Measurements from ENCODE around the gene PRRG3. TPM values are rescaled to one million over a fixed set of nuclear protein-coding genes. Genes with fewer than 3 reads are reported as not detected.
"Not testable (repeated sequence)": the region's sequence is repeated elsewhere in the genome, so short reads cannot be mapped to it uniquely, and the experiment has no call there.

PRRG3 gene
- total RNA-seq, 5 donors from 2014 or later (not counting 1 experiment from before 2014, with no cell fraction given) = not detected

DNA sequence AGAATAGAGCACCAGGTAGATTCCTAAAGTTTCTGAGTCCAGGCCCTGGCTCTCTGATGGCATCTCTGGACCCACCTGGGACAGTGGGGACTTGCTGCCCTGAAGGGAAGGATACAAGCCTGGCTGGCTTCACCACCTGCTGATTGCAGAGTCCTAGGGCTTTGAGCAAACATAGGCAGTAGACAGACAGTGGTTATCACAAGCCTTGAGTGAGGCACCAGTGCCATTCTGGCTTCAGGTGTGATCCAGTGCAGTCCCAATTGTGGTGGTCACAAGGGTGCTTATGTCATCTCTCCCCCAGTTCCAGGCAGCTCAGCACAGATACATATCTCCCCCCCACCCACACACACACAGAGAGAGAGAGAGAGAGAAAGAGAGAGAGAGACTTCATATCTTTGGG, 6.6 kb upstream of the PRRG3 start:
- ChIA-PET POLR2A (no interaction called here), CTCF (interaction anchor here in 1 of 2 donors (0.6 kb wide), 1 partner anchor 44 kb away, joined by 5 read pairs; no protein-coding TSS in a partner anchor)
- Mint-ChIP-seq H3K36me3 (no peaks in the 10 kb centered on the region), H3K9me3 (no peaks in the 10 kb centered on the region), H3K27me3 (peaks cover 0 to 9% of the 10 kb centered on the region in 2 donors), H3K4me1 (no peaks in the 10 kb centered on the region), H3K4me3 (no peak overlapping the region), H3K27ac (no peak overlapping the region)
- Histone ChIP-seq H3K27me3 (replicated peaks in 1 of 2; ENCODE audit: control insufficient read depth in 2 of 2, extremely low read depth in 1 of 2, insufficient read depth in 2 of 2, low read length in 1 of 2) (no peaks in the 10 kb centered on the region), H3K9me3 (no peaks in the 10 kb centered on the region), H3K4me1 (ENCODE audit: control insufficient read depth in 1 of 2, extremely low read depth in 1 of 2, insufficient read depth in 2 of 2, low read length in 2 of 2) (no peaks in the 10 kb centered on the region), H3K36me3 (ENCODE audit: control insufficient read depth in 2 of 2, extremely low read depth in 1 of 2, insufficient read depth in 1 of 2, low read length in 1 of 2) (no peaks in the 10 kb centered on the region), H3K27ac (ENCODE audit: low read length) (no peak overlapping the region), H3K4me3 (ENCODE audit: control insufficient read depth in 1 of 2, extremely low read depth in 1 of 2, low read length in 1 of 2) (no peak overlapping the region)
- no peak for ATAC-seq (replicated peaks in 1 of 4)
- DNase-seq = no peak

DNA sequence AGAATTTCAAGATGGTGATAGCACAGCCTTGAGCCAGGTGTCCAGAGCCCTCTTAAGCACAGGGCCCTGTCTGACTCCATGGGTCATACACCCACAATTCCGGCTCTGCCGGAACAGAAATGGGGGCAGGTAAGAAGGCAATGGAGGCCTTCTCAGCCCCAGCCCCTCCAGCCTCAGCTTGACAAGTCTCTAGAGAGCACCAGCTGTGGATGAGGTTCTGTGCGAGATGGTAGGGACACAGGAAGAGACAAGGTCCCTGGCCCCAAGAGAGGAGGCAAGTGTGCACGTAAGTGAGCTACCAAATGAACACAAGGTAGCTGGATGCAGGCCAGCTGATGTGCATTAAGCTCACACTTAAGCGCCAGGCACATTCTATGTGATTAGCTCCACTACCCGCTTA, 2.4 kb upstream of the PRRG3 start:
- Histone ChIP-seq H3K9me3 (no peaks in the 10 kb centered on the region), H3K27me3 (replicated peaks in 1 of 2; ENCODE audit: control insufficient read depth in 2 of 2, extremely low read depth in 1 of 2, insufficient read depth in 2 of 2, low read length in 1 of 2) (peaks cover 0 to 7% of the 10 kb centered on the region in 2 experiments), H3K4me1 (ENCODE audit: control insufficient read depth in 1 of 2, extremely low read depth in 1 of 2, insufficient read depth in 2 of 2, low read length in 2 of 2) (no peaks in the 10 kb centered on the region), H3K36me3 (ENCODE audit: control insufficient read depth in 2 of 2, extremely low read depth in 1 of 2, insufficient read depth in 1 of 2, low read length in 1 of 2) (no peaks in the 10 kb centered on the region), H3K27ac (ENCODE audit: low read length) (no peak overlapping the region), H3K4me3 (ENCODE audit: control insufficient read depth in 1 of 2, extremely low read depth in 1 of 2, low read length in 1 of 2) (no peak overlapping the region)
- ChIA-PET CTCF (no interaction called here), POLR2A (no interaction called here)
- WGBS (ENCODE audit: insufficient coverage) = 88% methylated on average over 4 of the region's 6 CpGs
- no peak for DNase-seq
- no peaks in the 10 kb centered on the region for H3K9me3 Mint-ChIP-seq
- no peak for ATAC-seq (replicated peaks in 1 of 4)
- H3K27me3 Mint-ChIP-seq = peaks cover 12 to 29% of the 10 kb centered on the region in 2 donors
- H3K4me1 Mint-ChIP-seq = no peaks in the 10 kb centered on the region
- no peak overlapping the region for H3K27ac Mint-ChIP-seq
- H3K36me3 Mint-ChIP-seq = no peaks in the 10 kb centered on the region
- H3K4me3 Mint-ChIP-seq = no peak overlapping the region

DNA sequence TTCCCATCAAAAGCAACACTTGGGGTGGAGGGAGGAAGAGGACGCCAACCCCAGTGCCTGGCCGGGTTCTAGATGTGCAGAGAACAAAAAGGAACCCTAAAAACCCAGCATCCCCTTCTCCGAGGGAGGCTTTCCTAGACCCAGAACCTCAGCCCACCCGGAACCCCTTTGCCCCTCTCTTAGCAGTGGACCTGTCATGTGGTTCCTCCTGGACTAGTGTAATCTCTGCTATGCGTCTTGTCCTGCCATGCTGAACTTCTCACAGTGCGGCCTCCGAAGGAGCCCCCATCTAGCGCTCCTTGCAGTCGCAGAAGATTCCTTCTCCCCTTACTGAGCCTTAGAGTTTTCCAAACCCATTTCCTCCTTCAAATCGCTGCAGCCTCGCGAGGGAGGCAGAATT, 1.1 kb upstream of the PRRG3 start:
- Histone ChIP-seq H3K4me1 (ENCODE audit: control insufficient read depth in 1 of 2, extremely low read depth in 1 of 2, insufficient read depth in 2 of 2, low read length in 2 of 2) (no peaks in the 10 kb centered on the region), H3K4me3 (ENCODE audit: control insufficient read depth in 1 of 2, extremely low read depth in 1 of 2, low read length in 1 of 2) (no peak overlapping the region), H3K27ac (ENCODE audit: low read length) (no peak overlapping the region), H3K36me3 (ENCODE audit: control insufficient read depth in 2 of 2, extremely low read depth in 1 of 2, insufficient read depth in 1 of 2, low read length in 1 of 2) (no peaks in the 10 kb centered on the region), H3K27me3 (replicated peaks in 1 of 2; ENCODE audit: control insufficient read depth in 2 of 2, extremely low read depth in 1 of 2, insufficient read depth in 2 of 2, low read length in 1 of 2) (peaks cover 0 to 7% of the 10 kb centered on the region in 2 experiments), H3K9me3 (no peaks in the 10 kb centered on the region)
- H3K4me3 Mint-ChIP-seq = no peak overlapping the region
- ChIA-PET POLR2A (no interaction called here), CTCF (no interaction called here)
- no CpG with 5 or more reads among the region's 12 CpGs for WGBS (ENCODE audit: insufficient coverage)
- no peaks in the 10 kb centered on the region for H3K9me3 Mint-ChIP-seq
- ATAC-seq (replicated peaks in 1 of 4) = no peak
- no peak for DNase-seq
- no peak overlapping the region for H3K27ac Mint-ChIP-seq
- H3K4me1 Mint-ChIP-seq = no peaks in the 10 kb centered on the region
- no peaks in the 10 kb centered on the region for H3K36me3 Mint-ChIP-seq
- H3K27me3 Mint-ChIP-seq = peaks cover 12 to 31% of the 10 kb centered on the region in 2 donors

DNA sequence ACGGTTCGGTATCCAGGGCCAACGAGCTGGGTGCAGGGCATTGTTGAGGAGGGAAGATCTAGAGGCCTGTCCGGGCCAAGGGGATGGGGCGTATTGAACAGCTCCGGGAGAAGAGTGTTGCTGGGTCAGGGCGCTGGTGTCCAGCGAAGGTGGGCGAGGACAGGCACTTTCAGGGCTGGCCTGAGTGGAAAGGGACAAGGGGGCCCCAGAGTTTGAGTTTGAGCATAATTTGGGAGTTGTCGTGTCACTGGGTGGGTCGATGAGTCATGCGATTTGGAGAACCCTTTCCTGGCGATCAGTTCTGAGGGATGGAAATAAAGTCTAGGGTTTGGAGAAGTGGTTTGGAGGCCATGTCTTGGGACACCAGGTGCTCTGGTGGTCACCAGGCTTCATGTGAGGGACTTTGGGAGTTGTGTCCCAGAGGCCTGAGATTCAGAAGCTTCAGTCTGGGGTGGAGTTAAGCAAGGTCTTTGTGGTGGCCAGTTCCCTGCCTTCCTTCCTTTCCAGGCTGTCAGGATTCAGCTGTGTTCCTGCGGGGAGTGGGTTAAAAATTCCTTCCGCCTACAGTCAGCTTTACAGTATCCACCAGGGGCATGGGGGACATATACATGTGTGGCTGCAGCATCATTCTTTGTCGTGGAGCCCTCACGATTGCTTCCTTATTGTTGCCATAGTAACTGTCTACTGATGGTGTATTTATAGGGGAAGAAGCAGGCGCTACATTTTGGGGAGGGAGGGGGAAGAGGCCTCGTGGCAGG, 504 bp downstream of the PRRG3 start:
- ChIA-PET POLR2A (no interaction called here), CTCF (no interaction called here)
- Mint-ChIP-seq H3K4me3 (no peak overlapping the region), H3K9me3 (no peaks in the 10 kb centered on the region), H3K4me1 (no peaks in the 10 kb centered on the region), H3K27me3 (peaks cover 16 to 31% of the 10 kb centered on the region in 2 donors), H3K27ac (no peak overlapping the region), H3K36me3 (no peaks in the 10 kb centered on the region)
- no peak for DNase-seq
- 21% methylated on average over 9 of the region's 19 CpGs for WGBS (ENCODE audit: insufficient coverage)
- Histone ChIP-seq H3K4me3 (ENCODE audit: control insufficient read depth in 1 of 2, extremely low read depth in 1 of 2, low read length in 1 of 2) (no peak overlapping the region), H3K36me3 (ENCODE audit: control insufficient read depth in 2 of 2, extremely low read depth in 1 of 2, insufficient read depth in 1 of 2, low read length in 1 of 2) (no peaks in the 10 kb centered on the region), H3K27me3 (replicated peaks in 1 of 2; ENCODE audit: control insufficient read depth in 2 of 2, extremely low read depth in 1 of 2, insufficient read depth in 2 of 2, low read length in 1 of 2) (peaks cover 0 to 7% of the 10 kb centered on the region in 2 experiments), H3K4me1 (ENCODE audit: control insufficient read depth in 1 of 2, extremely low read depth in 1 of 2, insufficient read depth in 2 of 2, low read length in 2 of 2) (no peaks in the 10 kb centered on the region), H3K27ac (ENCODE audit: low read length) (no peak overlapping the region), H3K9me3 (no peaks in the 10 kb centered on the region)
- ATAC-seq (replicated peaks in 1 of 4) = no peak

DNA sequence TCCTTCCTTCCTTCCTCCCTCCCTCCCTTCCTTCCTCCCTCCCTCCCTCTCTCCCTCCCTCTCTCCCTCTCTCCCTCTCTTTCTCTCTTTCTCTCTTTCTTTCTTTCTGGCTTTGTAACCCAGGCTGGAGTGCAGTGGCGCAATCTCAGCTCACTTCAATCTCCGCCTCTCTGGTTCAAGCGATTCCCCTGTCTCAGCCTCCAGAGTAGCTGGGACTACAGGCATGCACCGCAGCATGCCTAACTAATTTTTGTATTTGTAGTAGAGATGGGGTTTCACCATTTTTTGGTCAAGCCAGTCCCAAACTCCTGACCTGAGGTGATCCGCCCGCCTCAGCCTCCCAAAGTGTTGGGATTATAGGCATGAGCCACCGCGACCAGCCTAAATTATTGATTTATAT, 1.8 kb downstream of the PRRG3 start:
- H3K4me3 Mint-ChIP-seq; H3K27me3 ChIP-seq (replicated peaks in 1 of 2; ENCODE audit: control insufficient read depth in 2 of 2, extremely low read depth in 1 of 2, insufficient read depth in 2 of 2, low read length in 1 of 2); H3K27ac ChIP-seq (ENCODE audit: low read length); H3K9me3 ChIP-seq; H3K36me3 Mint-ChIP-seq; H3K4me1 ChIP-seq (ENCODE audit: control insufficient read depth in 1 of 2, extremely low read depth in 1 of 2, insufficient read depth in 2 of 2, low read length in 2 of 2); H3K9me3 Mint-ChIP-seq; DNase-seq; H3K36me3 ChIP-seq (ENCODE audit: control insufficient read depth in 2 of 2, extremely low read depth in 1 of 2, insufficient read depth in 1 of 2, low read length in 1 of 2); ATAC-seq (replicated peaks in 1 of 4); H3K4me3 ChIP-seq (ENCODE audit: control insufficient read depth in 1 of 2, extremely low read depth in 1 of 2, low read length in 1 of 2); POLR2A ChIA-PET; H3K4me1 Mint-ChIP-seq; CTCF ChIA-PET; H3K27ac Mint-ChIP-seq: not testable (repeated sequence)
- WGBS (ENCODE audit: insufficient coverage) = no CpG with 5 or more reads among the region's 8 CpGs
- H3K27me3 Mint-ChIP-seq = peaks cover 19 to 31% of the 10 kb centered on the region in 2 donors

DNA sequence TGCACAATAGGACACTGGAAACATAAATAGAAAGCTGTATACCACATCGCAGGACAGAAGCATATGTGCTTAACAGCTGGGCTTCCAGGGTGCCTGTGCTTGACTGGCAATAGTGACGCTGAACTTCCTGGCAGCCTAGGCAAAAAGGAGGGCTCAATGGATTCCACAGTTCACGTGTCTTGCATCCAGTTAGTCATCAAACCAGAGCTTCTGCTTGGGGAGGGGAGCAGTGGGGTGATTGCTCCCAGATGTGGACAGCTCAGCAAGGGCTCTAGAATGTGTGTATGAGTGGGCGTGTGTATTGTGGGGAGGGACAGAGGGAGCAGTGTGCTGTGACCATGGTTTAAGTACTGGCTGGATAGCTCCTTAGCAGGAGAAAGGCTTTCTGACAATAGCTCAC, 2.3 kb downstream of the PRRG3 start:
- 95% methylated on average over 2 of the region's 4 CpGs for WGBS (ENCODE audit: insufficient coverage)
- no peaks in the 10 kb centered on the region for H3K36me3 ChIP-seq (ENCODE audit: control insufficient read depth in 2 of 2, extremely low read depth in 1 of 2, insufficient read depth in 1 of 2, low read length in 1 of 2)
- no peak overlapping the region for H3K4me3 Mint-ChIP-seq
- H3K9me3 ChIP-seq = no peaks in the 10 kb centered on the region
- ChIA-PET CTCF (interaction anchor here in 1 of 2 donors (0.6 kb wide), 1 partner anchor 1016 kb away, joined by 4 read pairs; no protein-coding TSS in a partner anchor), POLR2A (no interaction called here)
- DNase-seq (no peak), ATAC-seq (replicated peaks in 1 of 4) (no peak)
- peaks cover 0 to 7% of the 10 kb centered on the region in 2 experiments for H3K27me3 ChIP-seq (replicated peaks in 1 of 2; ENCODE audit: control insufficient read depth in 2 of 2, extremely low read depth in 1 of 2, insufficient read depth in 2 of 2, low read length in 1 of 2)
- H3K27ac Mint-ChIP-seq = no peak overlapping the region
- H3K4me1 Mint-ChIP-seq = no peaks in the 10 kb centered on the region
- H3K9me3 Mint-ChIP-seq = no peaks in the 10 kb centered on the region
- H3K36me3 Mint-ChIP-seq = no peaks in the 10 kb centered on the region
- H3K27ac ChIP-seq (ENCODE audit: low read length) = no peak overlapping the region
- H3K27me3 Mint-ChIP-seq = peaks cover 21 to 31% of the 10 kb centered on the region in 2 donors
- H3K4me1 ChIP-seq (ENCODE audit: control insufficient read depth in 1 of 2, extremely low read depth in 1 of 2, insufficient read depth in 2 of 2, low read length in 2 of 2) = no peaks in the 10 kb centered on the region
- no peak overlapping the region for H3K4me3 ChIP-seq (ENCODE audit: control insufficient read depth in 1 of 2, extremely low read depth in 1 of 2, low read length in 1 of 2)
